ENCODE data around the gene EPHB2.

EPHB2 gene

DNA sequence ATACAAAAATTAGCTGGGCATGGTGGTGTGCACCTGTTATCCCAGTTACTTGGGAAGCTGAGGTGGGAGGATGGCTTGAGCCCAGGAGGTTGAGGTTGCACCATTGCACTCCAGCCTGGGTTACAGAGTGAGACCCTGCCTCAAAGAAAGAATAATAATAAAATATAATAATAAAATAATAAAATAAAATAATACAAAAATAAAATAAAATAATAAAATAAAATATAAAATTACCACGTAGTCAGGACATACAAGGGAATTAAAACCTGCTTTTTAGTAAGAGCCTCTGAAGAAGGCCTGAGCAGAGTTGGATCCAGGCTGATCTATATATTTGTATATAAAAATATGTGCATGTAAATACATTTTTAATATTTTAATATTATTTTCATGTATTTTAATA is 41.7 kb downstream of the EPHB2 start:
- no peak for DNase-seq

DNA sequence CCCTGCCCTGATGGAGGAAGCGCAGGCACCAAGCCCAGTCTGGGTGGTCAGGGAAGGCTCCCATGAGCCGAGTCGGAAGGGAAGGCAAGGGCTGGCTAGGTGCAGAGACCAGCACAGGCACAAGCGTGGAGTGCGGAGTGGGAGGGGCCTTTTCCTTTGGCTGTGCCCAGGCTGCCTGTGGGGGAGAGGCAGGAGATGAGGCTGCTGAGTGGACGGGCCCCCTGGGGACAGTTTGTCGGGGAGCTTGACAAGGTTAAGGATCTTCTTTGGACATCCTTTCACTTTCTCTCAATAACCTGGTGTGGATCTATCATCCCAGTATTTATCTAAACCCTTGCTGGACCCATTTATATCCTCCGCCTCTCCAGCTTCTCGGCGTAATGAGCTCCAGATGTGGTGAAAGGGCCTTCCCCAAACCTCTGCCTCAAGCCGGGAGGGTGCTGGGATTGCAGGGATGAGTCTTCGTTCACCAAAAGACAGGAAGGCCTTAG is 42.9 kb downstream of the EPHB2 start:
- no peak for DNase-seq

DNA sequence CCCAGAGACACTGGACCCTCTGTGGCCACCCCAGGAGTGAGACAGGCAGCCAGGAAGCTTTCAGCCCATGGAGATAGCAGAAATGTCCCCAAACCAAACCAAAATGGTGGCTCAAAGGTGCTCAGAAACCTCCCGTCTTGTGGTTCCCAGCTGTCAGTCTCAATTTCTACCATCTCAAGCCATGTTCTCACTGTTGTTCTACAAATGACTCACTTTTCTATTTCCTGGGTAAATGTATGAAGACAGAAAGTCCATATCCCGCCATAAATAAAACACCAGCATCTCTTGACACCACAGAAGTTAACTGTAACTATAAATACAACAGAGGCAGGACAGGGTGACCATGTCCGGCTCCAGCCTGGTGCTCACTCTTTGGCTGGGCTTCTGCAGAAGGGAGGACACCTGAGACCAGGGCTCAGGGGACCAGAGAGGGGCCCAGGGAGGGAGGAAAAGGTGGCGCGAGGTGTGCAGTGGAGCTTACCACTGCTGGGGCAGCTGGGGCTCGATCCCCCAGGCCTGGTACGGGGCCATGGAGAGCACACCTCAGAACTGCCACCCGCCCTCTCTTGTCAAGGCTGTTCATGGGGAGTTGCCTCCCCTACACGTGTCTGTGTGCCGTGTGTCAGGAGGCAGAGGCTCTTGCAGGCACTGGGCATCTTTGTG is 43.6 kb downstream of the EPHB2 start:
- no peak for DNase-seq

DNA sequence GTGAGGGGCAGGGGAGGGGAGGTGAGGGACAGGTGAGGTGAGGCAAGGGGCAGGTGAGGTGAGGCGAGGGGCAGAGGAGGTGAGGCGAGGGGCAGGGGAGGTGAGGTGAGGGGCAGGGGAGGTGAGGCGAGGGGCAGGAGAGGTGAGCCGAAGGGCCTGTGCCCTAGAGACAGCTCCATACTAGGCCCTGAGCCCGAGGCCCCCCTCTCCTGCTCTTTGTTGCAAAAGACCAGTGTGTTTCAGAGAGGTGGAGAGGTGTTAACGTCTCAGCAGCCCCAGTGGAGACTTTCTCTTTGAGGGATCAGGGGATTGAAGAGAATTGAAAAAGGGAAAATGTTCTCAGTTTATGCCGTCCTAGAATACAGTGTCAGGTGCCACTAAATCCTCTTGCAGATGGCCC is 44.2 kb downstream of the EPHB2 start:
- no peak for DNase-seq

DNA sequence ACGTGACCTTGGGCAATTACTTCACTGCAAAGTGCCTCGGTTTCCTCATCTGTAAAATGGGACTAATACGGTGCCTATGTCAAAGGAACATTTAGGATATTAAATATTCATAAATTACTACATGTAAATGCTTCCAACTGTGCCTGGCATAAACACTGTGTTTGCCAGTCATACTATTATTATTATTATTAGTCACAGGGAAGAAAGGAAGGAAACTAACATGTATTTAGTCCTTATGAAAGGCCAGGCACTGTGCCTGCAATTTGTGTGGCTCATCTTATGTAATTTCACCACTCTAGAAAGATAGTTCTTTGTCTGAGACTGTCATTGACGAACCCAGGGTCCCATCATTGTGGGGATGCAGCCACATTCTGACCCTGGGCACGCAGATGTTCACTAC is 45.0 kb downstream of the EPHB2 start:
- no peak for DNase-seq

DNA sequence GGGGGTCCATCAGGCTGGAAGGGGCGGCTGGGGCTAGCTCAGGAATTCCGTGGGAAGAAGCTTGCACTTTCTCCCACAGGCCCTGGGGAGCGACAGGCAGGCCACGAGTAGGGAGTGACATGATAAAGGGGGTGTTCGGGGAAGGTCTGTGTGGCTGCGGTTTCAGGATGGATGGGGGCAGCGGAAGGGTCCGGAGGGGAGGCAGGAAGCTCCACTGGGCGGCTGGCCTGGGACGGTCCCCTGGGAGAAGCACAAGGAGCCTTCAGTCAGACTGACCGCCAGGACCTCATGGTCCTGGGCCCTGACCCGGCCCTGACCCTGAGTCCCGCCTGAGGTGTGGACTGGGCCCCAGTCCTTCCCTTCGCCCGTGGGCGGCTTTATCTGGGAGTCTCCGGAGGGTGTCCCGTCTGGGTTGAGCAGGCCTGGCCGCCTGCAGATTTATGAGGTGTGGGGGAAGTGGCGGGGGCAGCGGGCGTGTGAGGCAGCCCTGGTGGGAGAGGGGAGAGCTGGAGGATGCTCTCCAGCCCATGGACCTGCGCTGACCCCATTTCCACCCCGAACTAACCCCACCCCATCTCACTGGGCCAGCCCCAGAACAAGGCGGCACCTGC is 45.6 kb downstream of the EPHB2 start:
- DNase-seq: no peak

DNA sequence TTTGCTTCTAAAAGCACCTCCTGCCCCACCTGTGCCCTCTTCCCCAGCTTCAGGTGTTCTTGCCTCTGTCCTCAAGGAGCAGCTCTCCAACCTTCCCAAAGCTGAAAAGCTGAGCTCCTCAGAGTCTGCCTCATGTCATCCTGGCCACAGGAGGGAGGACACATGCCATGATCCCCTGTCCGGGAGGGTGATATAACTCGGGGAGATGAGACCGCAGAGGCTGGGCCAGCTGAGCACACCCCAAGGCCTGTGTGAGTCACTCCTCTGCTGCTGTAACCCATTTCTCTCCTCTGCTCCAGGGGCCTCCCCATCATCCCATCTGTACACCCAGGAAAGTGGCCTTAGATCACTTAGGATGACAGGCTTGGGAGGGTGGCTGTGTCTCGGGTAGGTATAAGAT is 49.8 kb downstream of the EPHB2 start:
- DNase-seq: no peak

DNA sequence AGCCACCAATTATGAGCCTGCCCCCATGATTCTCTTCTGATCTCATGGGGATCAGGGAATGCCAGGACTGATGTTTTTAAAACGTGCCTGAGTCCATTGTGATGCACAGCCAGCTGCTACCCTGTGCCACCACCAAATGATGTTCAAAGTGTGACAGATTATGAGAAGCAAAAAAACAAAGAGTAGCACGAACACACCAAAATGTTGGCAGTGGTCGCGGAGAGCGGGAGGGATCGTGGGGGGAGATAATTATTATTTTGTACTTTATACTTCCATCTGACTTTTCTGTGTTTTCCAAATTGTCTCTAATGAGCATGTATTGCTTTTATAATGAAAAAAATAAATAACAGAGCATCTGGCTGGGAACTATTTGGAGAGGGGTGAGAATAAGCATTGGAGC is 50.5 kb downstream of the EPHB2 start:
- no peak for DNase-seq

DNA sequence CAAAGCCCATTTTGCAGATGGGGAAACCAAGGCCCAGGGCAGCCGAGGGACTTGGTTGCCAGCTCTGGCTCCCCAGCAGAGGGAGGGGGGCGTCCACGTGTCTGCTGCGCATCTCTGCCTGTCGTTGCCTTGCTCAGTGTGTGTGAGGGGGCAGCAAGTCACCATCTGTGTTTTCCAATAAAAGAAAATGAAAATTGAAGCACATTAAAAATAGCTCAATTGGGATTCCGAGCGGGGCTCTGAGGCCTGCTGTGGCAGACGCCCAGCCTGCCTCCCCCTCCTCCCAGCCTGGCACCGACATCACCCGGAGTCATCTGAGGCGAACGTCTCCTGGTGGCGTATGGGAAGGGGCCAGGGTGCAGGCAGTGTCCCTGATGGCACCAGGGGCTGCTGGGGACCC is 51.2 kb downstream of the EPHB2 start:
- no peak for DNase-seq

DNA sequence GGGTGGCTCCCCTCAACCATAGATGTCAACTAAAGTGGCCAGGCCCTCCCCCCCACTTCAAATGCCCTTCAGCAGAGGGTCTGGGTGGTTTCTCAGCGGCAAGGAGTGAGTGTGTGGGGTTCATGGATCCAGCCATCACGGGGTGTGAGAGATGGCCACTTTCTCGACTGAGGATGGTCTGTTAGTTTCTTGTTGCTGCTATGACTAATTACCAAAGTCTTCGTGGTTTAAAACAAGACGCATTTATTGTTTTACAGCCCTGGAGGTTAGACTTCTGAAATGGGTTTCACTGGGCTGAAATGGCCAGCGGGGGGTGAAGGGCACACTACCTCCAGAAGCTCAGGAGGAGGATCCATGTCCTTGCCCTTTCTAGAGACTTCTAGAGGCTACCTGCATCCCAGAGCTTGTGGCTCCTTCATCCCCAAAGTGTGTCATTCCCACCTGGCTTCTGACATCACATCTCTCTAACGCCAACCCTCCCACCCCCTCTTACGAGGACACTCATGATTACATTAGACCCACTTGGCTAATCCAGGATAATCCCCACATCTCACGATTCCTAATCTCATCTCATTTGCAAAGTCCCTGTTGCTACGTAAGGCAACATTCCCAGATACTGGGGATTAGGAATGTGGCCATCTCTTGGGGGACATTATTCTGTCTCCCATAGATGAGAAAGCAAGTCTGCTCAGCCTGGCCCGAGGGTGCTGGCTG is 53.0 kb downstream of the EPHB2 start:
- DNase-seq: no peak

DNA sequence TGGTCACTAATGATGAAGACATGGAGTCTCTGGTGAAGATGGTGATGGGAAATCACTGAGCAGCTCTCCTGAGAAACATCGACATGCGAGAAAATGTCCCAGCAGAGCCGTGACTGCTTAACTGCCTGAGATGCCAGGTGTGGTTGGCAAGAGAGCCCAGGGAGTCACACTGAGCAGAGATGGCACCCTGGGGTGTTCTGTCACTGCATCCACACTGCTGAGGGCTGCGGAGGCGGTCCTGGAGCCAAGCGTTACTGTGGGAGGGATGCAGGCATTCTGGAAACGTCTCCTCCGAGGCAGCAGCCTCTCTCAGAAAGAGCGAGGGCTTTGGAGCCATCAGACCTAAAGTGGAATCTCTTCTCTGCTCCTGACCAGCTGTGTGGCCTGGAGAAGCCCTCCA is 57.2 kb downstream of the EPHB2 start:
- DNase-seq: no peak

DNA sequence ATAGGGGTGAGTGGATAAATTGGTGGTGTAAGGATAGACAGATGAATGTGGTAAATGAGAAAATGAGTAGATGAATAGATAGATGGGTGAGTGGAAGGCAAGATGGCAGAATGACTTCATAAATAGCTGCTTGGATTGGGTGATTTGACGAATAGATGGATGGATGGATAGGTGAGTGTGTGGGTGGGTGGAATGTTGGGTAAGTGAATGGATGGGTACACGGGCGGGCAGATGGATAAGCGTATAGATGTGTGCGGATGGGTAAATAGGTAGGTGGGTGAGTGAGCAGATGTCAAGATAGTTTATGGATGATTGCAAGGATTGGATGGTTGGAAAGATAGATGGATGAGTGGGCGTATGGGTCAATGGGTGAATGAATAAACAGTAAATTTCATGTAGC is 59.3 kb downstream of the EPHB2 start:
- no peak for DNase-seq

DNA sequence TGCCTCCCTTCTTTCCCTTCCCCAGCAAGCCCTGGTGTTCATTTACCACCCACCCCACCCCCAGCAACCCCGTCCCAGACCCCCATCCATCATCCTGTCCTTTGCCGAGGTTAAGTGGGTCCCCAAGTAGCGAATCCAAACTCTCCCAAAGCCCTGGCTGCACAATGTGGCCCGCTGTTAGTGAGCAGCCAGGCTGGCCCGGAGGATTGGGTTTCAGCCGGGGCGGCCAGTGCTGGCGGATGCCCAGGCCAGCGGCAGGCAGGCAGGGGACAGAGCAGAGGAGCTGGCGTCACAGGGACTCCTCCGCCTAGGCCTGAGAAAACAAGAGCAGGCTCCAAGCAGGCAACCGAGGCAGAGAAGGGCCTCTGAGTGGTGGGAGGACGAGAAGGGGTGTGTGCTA is 61.4 kb downstream of the EPHB2 start:
- DNase-seq: no peak

DNA sequence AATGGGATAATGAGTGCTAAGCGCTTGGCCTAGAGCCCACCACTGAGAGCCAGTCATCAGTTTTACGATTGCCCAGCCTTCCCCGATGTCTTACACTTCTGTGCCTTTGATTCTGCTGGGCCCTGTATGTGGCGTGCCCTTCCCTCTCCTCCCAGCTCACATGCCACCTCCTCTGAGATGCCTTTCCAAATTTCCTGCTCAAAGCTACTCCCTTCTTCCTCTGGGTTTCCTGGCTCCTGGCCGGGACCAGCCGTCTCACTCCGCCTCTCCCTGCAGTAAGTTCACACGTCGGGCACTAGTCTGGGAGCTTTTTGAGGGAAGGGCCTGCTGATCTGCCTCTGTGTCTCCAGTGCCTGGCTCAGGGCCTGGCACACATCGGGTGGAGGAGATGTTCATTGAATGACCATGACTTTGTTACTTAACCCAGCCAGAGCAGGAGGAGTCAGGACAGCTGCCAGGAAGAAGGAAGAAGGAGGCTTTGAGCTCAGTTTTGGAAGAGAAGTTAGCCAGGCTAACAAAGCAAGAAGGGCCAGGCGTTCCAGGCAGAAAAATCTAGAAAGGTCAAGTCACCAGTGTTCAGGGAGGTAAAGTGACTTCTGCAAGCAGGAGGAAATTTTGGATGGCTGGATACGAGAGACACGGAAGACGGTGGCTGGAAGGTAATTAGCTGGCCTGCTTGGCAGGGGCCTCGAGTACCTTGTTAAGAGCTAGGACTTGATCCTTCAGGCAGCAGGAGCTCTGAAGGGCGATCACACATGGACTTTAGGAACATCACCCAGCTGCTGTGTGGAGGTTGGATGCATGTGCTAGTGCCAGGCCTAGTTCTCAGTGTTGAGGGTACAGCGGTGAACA is 63.6 kb downstream of the EPHB2 start:
- no peak for DNase-seq

DNA sequence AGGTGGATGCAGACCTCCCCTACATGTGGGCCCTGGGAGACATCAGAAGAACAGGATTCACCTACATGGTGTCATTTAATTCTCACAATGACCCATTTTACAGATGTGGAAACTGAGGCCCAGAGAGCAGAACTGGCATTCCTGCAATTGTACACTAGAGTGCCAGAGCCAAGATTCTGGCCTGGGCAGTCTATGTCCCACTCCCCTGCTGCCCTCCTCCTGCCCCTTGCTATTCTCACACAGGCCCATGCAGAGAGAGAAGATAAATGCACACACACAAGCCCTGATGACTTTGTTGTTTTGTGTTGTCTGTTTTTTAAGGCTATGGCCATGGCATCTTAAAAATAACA is 64.2 kb downstream of the EPHB2 start:
- DNase-seq: no peak

DNA sequence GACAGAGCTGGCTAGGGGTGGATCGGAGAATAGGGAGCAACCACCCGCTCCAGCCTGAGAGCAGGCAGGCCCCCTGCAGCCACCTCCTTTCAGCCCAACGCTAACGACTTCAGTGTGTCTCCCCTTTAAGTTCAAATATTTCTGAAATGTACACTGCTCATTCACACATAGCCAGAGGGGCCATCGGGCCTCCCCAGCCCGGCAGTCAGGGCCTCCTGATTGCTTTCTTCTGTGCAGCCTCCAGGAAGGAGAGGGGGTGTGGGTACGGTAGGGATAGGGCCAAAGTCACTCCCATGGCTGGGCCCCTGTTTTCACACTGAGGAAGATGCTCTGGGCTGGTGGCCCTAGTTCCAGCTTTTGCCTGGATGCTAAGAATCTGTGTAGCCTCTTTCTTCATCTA is 64.8 kb downstream of the EPHB2 start:
- no peak for DNase-seq

DNA sequence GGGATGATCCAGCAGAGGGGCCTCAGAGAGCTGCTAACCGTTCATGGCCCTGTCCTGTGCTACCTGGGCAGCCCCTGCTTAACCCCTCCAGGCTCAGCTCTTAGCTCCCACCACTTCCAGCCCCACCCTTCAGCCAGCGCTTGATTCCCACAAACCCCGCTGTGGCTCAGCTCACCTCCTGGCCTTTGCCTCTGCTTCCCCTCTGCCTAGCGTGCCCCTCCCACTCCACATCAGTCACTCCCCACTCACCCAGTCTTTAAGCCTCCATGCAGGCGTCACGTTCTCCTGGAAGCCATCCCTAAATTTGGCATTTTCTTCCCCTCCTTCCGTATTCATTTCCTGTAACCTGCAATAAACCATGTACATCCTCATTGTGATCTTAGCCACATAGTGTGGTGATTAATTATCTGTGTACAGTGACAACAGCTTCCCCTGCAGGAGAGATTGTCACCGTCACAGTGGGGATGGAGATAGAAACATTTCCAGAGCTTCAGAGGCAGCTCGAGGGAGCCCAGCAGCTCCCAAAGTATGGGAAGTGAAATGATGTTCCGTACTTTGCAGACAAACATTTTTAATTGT is 65.5 kb downstream of the EPHB2 start:
- no peak for DNase-seq

DNA sequence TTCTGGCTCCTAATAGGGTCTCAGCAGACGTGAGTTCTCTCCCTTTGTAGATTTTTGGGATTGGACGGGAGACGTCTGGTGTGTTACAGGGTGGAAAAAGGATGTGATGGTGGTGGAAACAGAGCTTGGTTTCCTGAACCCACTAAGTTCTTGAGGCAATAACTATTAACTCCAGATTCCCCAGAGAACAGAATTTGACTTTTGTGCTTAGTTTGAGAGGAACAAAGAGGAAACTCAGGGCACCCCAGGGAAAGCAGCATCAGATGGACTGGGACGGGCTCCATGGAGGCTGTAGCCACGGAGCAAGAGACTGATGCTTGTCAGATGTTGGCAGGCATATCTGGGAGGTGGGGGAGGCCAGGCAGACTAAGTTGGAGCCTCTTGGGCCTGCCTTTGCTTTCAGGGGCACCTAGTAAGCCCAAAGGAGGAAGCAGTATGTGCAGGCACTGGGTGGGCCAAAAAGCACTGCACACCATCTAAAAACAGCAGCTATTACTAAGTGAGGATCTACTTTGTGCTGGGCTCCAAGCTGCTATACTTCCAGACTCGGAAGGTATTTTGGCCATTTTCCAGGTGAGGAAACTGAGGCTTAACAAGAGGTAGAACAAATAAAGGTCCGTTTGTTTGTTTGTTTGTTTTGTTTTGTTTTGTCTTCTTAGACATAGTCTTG is 66.9 kb downstream of the EPHB2 start:
- no peak for DNase-seq

DNA sequence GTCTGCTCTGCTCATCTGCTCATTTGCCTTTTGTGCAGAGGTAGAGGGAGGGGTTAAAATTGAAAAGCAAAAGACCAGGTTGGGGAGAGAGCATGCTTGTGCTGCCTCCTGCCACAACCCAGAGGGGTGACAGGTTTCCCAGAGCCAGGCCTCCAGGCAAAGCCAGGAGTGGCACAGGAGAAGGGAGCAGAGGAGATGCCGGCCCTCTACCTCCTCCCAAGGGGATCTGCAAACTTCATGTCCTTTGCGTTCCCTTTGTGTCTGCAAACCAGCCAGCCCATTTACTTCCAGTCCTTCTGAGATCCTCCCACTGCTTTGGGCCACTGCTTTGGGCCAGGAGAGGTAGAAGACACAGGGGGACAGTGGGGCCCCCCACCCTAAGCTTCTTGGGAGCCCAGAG is 67.8 kb downstream of the EPHB2 start:
- DNase-seq: no peak

DNA sequence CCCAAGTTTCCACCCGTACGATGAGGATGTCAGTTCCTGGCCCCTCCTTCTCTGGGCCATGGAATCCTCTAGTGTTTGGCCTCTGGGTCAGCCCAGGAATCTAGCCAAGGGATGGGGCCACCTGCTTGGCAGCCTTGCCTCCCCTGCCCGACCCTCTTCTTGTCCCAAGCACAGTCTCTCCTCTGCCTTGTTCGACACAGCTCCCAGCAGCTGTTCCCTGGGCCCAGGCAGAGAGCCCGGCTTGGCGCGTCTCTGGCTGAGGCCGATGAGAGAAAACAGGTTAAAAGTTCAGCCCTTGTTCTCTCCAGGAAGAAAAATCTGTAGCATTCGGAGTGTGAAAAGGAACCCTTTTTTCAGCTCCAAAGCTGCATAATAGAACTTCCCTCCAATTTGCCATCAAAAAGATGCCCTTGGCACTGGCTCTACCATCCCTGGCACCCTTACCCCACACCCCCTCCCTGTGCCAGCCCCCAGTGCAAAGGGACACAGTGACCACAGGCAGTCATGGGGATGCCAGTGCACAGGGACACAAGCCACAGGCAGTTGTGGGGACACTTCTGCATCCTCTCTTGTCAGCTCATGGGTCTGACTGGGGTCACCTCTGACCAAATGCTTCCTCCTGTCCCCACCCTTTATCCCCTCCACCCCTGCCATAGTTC is 68.4 kb downstream of the EPHB2 start:
- DNase-seq: no peak

DNA sequence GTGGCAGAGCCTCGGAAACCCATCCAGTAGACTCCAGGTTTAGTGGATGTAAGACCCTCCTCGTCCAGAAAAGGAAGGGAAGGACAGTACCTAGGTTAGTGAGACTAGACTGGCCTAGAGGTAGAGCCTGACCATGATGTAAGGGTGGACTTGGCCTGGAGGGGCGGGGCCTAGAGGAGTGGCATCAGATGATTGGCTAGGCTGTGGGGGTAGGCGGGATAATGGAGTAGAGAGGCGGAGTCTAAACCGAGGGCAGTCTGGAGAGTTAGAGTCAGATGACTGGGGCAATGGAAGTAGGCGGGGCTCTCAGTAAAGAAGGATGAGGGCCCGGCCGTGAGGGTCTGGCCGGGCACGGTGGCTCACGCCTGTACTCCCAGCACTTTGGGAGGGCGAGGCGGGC is 70.1 kb downstream of the EPHB2 start:
- no peak for DNase-seq

DNA sequence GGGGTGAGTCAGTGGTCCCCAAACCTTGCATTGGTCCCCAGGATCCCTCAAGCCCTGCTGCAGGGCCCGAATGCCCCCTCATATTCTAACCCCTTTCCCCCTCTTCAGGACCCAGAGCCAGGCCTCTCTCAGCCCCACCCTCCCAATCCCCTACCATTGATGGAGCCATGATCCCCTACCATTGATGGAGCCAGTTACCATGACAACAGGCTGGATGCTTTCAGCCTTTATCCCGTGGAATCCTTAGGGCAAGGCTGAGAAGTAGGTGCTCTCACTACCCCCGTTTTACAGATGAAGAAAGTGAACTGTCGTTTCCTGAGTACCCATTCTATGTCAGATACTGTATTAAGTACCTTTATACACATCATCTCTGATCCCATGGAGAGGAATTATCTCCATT is 70.8 kb downstream of the EPHB2 start:
- no peak for DNase-seq

Measured in NCI-H526 treated with DMSO at 0.1 percent for 48 hours (cell line).